ENCODE results near the gene C6orf89.

Gene C6orf89

GRCh38 chr6:36885461-36886401 lies at the start of gene C6orf89:
C6orf89 (plus strand) TSS chr6:36885952; CDS start chr6:36899445, 13,493 bp downstream.
- DNase-seq = peak; percentile 91

DNA sequence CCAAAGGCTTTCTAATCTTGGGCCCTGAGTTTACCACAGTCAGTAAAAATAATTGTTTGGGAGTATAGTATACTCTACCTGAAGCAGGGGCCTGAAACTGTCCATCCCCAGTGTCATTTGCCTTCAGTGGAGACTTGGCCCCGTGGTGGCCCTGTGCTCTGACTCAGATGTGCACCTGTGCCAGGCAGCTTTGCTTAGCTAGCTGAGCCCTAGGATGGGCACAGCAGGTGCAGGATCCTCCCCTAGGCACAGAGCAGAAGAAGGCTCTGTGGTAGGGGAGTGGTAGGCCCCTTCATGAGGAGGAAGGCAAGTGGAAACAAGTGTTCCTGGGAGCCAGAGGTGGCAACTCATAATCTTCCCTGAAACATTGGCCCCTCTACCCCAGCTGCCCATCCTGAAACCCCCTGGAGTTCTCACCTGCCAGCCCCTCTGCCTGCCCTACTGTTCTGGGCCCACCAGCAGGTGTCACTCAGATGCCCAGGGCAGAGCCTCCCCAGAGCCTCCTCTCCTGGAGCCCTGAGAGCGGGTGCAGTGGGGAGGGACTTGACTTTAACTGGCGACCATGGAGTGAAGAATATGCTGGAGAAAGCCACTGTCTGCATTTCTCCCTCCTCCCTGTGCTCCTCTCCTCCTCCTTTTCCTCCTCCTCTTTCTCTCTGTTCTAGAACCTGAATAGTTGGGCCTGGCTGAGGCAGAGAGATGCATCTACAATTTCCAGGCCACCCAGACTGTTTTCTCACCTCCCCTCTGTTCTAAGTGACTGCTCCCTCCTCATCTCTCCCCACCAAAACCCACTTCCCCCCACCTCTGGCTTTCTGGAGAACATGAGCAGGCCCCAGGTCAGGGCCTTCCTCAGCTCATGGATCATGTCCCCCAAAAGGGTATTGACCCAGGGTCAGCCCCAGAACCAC lies 49.4 kb upstream of the C6orf89 start:
- no peak for DNase-seq

DNA sequence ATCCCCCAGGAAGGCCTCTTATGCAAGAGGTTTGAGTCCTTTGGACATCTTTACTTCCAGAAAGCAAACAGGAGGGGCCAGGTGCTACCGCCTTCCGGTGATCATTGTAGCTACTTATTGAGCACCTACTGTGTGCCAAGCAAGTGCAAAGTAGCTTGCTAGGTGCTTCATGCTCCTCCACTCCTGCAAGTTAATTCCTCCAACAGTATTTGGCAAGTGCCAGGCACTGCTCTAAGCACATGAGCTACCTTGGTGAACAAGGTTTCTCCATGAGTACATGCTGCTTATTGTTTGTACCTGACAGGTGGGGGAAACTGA lies 48.8 kb upstream of the C6orf89 start:
- no peak for DNase-seq

DNA sequence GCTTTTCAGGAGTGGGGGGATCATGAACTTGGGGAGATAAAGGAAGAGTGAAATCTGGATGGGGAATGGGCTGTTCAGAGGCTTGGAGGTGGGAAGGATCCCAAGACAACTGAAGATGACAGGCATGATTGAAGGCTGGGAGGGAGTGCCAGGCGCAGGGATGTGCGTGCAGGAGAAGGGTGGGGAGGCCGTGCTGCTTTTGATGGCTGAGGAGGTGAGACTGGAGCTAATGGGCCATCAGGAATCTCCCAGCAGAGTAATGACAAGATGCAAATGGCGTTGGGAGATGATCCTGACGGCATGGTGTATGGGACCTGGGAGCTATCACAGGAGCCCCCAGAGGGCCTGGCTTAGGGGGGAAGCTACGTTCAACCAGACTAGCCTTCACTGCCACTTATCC lies 48.1 kb upstream of the C6orf89 start:
- no peak for DNase-seq

DNA sequence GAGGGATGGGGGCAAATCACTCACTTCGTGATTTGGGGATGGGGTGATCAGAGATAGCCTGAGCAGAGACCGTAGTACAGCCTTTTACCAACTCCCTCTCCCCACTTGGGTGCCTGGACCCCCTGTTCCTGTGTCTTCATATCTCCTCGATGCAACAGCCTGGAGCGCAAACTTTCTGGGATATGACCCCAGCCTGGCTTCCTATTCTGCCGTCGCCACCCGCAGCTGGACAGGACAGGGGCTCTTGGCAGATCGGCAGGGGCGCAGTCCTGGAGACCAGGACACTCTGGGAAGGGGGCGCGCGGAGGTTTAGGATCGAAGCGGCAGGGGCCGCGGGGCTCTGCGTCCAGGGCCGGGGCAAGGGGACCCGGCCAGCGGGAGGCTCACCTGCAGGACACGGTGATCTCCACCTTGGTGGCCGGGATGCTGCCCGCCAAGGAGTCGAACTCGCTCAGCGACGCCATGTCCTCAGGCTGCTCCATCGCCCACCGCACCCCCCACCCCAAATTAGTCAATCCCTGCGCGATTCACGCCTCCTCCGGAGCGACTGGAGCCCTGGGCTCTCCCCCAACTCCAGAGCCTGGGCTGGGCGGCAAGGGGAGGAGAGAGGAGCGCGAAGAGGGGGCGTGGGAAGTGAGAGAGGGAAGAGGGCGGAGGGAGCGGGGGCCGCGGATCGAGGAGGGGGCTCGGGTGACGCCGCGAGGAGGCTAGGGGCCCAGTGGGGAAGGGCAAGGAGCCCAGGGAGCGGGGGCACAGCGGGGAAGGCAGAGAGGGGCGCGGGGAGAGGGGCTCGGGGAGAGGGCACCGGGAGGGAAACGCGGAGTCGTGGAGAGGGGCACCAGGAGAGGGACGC lies 46.6 kb upstream of the C6orf89 start, which contains the start of gene CPNE5:
Gene CPNE5 (minus strand): TSS at position 549 of the 853 bp plus-strand sequence. CDS start 67 bp downstream, at position 482.
- no peak for DNase-seq

DNA sequence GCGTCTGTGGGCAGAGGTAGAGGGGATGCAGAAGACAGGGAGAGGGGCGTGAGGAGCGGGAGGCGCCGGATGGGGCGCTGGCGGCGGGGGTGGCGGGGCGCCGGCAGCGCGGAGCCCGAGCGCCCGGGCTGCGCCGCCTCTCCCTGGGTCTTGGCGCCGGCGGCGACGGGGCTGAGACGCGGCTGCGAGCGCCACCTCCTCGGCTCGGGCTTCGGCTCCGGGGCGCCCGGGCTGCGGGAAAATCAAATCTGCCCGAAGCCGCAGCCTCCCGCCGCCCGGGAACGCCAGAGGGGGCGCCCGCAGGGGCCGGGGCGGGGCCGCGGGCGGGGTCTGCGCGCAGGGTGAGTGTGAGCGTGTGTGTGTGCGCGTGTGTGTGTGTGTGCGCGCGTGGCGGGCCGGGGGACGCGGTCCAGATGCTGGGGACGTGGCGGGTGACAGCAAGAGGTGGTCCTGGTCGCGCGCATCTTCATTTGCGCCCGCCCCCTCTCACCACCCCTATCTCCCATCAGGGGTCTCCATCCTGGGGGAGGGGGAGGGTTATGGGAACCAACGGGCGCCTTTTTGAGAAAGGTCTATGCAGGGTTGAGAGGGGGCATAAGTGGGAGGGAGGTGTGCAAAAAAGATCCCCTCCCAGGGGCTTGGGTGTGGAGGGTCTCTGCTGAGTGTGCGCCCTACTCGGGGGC lies 45.9 kb upstream of the C6orf89 start:
- DNase-seq = no peak

DNA sequence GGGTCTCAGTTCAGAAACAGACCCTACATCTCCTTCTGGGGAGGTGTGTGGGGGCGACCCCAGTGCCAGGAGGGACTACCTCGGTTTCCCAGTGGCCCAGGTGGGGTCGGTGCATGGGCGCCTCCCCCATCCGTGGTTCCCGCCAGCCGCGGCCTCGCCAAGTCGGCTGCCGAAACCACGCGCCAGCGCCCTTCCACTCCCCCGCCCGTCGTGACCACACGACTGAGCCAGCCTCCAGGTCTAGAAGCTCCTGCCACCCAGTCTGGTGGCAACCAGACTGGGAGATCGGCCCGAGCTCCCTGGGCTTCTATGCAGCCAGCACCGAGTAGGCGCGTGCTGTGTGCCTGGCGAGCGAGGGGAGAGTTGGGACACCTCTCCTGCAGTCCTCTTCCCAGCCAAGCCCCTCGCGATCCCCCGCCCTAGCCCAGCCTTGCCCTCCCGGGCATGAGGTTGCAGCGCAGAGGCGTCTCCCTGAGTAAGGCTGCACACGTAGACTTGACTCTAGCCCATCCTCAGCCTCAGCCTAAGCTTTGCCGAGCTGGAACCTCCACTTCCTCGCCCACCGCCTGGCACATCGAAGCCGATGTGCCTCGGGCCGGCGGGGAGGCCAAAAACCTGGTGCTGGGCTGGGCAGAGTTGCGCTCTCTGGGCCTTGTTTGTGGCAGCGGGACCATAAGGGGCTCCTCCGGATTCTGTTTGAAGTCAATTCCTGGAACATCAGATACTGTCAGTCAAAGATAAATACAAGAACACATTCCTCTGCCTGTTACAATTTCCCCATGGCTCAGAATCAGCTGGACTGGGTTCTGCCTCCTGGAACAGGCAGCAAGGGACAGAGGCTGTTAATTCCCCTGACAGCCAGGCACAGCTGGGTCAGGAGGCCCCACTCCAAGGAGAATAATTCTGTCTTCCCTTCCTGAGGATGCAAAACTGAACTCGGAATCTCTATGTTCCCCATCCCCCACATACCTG lies 45.0 kb upstream of the C6orf89 start:
- DNase-seq = no peak

- DNase-seq = no peak
These were observed 44.0 kb upstream of the C6orf89 start for GRCh38 chr6:36841756-36842155.

- DNase-seq = no peak
These were observed 42.6 kb upstream of the C6orf89 start for GRCh38 chr6:36843170-36843569.

DNA sequence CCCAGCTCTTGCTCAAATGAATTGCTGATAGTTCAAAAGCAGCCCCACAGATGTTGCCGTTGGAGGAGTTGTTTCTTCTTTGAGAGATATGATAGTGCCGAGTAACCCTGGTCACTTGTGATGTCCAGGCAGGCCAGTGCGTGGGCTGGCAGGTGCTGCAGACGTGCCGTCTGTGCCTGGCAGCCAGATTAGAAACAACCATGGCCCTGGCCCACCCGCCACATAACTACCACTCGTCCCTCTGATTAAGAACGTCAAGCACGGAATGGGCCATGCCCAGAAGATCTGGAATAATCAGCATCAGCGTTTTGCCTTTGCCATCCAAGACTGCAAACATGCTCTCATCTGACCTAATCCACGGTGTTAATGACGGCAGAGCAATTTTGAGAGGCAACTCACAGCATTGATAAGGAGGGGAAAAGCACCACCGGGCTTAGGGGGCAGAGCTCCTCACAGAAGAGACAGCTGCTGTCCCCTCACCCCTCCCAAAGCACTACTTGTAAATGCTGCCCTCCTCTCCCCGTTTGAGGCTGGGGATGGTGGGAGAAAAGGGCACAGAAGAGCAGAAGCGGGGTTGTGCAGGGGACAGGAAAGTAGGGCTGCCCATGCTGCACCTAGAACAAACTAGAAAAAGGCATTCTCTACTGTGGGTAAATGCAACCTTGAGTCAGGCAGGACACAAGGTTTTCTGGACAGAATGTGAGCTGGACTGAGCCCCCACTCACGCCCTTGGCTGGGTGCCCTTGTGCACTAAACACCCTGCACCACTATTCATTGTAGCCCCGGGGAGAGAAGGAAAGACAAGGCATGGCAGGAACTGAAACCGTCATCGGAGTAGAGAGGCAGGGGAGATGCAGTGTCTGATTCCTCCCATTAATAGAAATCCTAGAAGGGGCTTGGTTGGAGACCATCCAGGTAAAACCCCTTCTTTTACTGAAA lies 41.3 kb upstream of the C6orf89 start:
- no peak for DNase-seq

DNA sequence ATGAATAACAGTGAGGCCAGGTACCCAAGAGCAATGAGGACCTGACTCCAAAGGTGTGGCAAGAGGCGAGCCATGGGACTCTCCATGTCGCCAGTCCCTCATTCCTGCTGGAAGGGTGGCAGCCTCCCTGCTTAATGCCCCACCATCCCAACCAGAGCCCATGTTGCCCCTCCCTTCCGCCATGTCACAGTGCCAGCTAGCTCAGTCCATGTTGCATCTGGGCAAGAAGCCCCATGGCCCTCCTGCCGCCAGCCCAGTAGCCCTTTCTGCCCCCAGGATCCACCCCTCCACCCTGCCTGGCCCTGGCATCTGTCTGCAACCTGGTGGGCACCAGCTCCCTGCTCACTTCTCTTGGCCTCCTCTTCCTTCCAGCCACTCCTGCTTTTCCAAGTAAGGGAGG lies 40.5 kb upstream of the C6orf89 start:
- DNase-seq = no peak

GRCh38 chr6:36847152-36847551 lies 38.6 kb upstream of the C6orf89 start:
- no peak for DNase-seq

DNA sequence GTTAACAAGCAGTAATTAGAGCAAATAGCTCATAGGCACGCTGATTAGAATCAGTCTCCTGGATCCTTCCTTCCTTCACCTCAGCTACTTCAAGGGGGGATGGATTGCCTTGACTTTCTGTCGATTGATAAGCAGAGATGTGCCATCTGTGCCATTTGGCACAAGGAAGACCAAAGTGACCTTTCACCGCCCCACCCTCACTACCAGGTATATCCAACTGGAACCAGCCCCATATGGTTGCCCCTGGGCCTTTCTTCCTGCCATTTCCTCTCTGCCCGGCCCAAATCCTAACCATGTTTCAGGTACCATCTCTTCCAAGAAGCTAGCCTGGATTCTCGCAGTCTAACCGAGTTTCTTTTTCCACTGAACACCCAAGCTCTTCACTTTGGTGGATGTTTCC lies 37.8 kb upstream of the C6orf89 start:
- DNase-seq = no peak

GRCh38 chr6:36848658-36849441 lies 36.9 kb upstream of the C6orf89 start:
- DNase-seq = no peak

- no peak for DNase-seq
These were observed 35.7 kb upstream of the C6orf89 start for GRCh38 chr6:36850021-36850420.

DNA sequence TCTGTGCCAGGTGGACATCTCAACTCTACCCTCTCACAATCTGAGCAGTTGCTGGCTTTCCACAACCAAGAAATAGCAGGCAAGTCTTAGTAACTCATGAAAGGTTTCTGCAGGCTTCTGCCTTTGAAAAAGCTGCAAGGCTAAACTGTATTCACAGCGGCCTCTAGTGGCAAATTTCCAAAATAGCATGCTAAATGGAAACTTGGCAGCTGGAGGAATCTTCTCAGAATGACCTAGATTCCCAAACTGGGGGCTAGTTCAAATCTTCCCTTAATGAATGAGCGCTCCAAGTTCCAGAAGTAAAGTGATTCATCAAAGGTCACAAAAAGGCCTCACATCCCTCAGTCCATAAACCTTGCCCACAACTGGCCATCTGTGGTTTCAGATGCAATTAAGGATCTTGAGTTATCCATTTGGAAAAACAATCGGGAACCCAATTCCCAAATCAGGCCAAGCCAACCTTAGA lies 34.6 kb upstream of the C6orf89 start:
- no peak for DNase-seq

DNA sequence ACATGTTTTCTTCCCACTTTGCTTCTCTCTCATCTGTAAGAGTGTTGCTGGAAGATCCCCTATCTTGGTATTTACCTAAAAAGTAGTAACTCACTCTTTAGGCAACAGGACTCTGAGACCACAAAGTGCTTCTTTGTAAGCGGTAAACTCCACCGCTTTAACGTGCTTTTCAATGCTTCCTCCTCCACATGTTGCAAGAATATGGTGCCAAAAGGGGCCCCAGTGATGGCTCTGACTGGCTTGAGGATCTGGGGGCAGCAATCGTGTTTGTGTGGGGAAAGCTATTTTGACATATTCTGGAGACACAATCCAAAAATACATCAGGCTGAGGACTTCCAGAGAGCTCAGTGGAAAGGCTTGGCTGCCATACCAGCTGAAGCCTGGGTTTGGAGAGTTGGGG lies 34.1 kb upstream of the C6orf89 start:
- no peak for DNase-seq

GRCh38 chr6:36852481-36853147 lies 33.1 kb upstream of the C6orf89 start:
- no peak for DNase-seq
